ENCODE measurements around the gene NOS1AP. TPM values are rescaled to one million over a fixed set of nuclear protein-coding genes. Genes with fewer than 3 reads are reported as not detected.

NOS1AP gene
- total RNA-seq, 1 donor, result 0.43 TPM

GRCh38 chr1:162324396-162324795 is 254.9 kb downstream of the NOS1AP start:
- no peak for DNase-seq (ENCODE audit: low read depth)
- no peak overlapping the region for H3K4me3 ChIP-seq (ENCODE audit: low read depth, low read length)
- TF ChIP-seq CTCF (IDR thresholded peaks at IDR 0.05; ENCODE audit: insufficient read depth, low read depth, low read length), result no peak

- no peak overlapping the region for H3K4me3 ChIP-seq (ENCODE audit: low read depth, low read length)
- no peak for TF ChIP-seq CTCF (IDR thresholded peaks at IDR 0.05; ENCODE audit: insufficient read depth, low read depth, low read length)
- no peak for DNase-seq (ENCODE audit: low read depth)
Measured at GRCh38 chr1:162326559-162326958, 257.1 kb downstream of the NOS1AP start.

- TF ChIP-seq CTCF (IDR thresholded peaks at IDR 0.05; ENCODE audit: insufficient read depth, low read depth, low read length), result no peak
- no peak overlapping the region for H3K4me3 ChIP-seq (ENCODE audit: low read depth, low read length)
- no peak for DNase-seq (ENCODE audit: low read depth)
Measured at GRCh38 chr1:162327144-162327787, 257.8 kb downstream of the NOS1AP start.

- H3K4me3 ChIP-seq (ENCODE audit: low read depth, low read length), result no peak overlapping the region
- no peak for DNase-seq (ENCODE audit: low read depth)
- no peak for TF ChIP-seq CTCF (IDR thresholded peaks at IDR 0.05; ENCODE audit: insufficient read depth, low read depth, low read length)
Measured at GRCh38 chr1:162327788-162328165, 258.3 kb downstream of the NOS1AP start.

GRCh38 chr1:162328512-162328911 is 259.0 kb downstream of the NOS1AP start:
- no peak overlapping the region for H3K4me3 ChIP-seq (ENCODE audit: low read depth, low read length)
- no peak for TF ChIP-seq CTCF (IDR thresholded peaks at IDR 0.05; ENCODE audit: insufficient read depth, low read depth, low read length)
- no peak for DNase-seq (ENCODE audit: low read depth)

- TF ChIP-seq CTCF (IDR thresholded peaks at IDR 0.05; ENCODE audit: insufficient read depth, low read depth, low read length), result no peak
- no peak for DNase-seq (ENCODE audit: low read depth)
- H3K4me3 ChIP-seq (ENCODE audit: low read depth, low read length), result no peak overlapping the region
Measured at GRCh38 chr1:162329826-162330225, 260.3 kb downstream of the NOS1AP start.

- no peak for DNase-seq (ENCODE audit: low read depth)
- H3K4me3 ChIP-seq (ENCODE audit: low read depth, low read length), result no peak overlapping the region
- TF ChIP-seq CTCF (IDR thresholded peaks at IDR 0.05; ENCODE audit: insufficient read depth, low read depth, low read length), result no peak
Measured at GRCh38 chr1:162333991-162334390, 264.5 kb downstream of the NOS1AP start.
